ENCODE results near the gene TRAPPC3L. TPM values are rescaled to one million over a fixed set of nuclear protein-coding genes. Genes with fewer than 3 reads are reported as not detected.

Gene TRAPPC3L
- polyA plus RNA-seq, 3 donors = 0.20 to 0.50 (median 0.30) TPM

DNA sequence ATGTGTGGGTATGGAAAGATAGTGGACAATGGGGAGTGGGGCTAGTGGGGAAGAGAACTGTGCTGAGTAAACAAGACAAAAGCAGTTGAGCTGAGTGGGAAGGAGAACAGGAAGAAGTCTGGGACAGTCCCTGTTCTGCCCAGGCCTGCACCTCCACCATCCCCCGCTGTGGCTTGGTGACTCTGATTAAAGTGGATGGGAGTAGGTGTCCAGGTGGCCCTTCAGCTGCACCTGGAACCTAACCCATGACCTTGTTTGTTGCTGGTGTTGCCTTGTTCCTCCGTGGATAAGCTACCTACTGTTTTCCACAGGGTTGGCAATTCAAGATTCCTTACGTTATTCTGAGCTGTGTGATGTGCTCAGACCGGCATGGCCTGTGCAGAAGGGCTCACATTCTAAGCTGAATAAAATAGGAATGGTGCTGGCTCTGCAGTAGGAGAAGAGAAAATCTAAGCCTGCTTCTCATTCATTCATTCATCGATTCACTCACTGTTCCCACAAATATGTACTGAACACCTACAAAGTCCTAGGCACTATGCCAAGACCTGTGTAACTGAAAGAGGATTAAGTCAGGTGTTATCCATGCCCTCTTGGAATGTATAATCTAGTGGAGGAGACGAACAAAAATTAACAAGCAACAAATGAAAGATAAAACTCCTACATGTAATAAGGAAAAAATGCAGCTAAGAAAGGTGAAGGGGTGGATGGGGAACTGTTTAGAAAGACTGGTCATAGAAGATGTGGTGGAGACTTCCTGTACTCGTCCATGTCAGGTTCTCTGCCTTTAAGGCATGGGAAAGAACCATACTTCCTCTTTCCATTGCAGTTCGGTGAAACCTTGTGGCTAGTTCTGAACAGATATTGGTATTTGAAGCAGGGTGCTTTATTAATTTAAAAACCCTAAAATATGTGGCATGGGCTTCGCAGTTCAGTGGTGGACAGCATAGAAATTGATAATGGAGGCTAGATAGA, 94.4 kb downstream of the TRAPPC3L start:
- no peak for DNase-seq (ENCODE audit: extremely low read depth in 1 of 11, low read depth in 9 of 11, low spot score in 4 of 11)

- DNase-seq (ENCODE audit: extremely low read depth in 1 of 11, low read depth in 9 of 11, low spot score in 4 of 11) = no peak
Measured at GRCh38 chr6:116450185-116450710, 95.2 kb downstream of the TRAPPC3L start.

DNA sequence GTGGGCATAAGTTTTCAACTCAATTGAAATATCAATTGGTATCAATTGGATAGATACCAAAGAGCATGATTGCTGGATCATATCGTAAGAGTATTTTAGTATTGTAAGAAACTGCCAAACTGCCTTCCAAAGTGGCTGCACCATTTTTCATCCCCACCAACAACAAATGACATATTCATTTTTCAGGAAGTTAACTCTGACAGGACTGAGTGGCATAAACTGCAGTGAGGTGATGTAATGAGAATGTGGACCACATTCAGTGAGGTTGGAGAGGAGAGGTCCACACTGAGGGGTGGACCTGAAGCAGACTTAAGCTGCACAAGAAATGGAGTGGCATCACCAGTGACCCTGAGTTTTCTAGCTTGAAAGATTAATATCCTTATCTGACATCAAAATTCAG, 95.9 kb downstream of the TRAPPC3L start:
- DNase-seq (ENCODE audit: extremely low read depth in 1 of 11, low read depth in 9 of 11, low spot score in 4 of 11) = no peak

- DNase-seq (ENCODE audit: extremely low read depth in 1 of 11, low read depth in 9 of 11, low spot score in 4 of 11) = no peak
Measured at GRCh38 chr6:116447496-116448011, 97.9 kb downstream of the TRAPPC3L start.

- DNase-seq (ENCODE audit: extremely low read depth in 1 of 11, low read depth in 9 of 11, low spot score in 4 of 11) = no peak
Measured at GRCh38 chr6:116447052-116447451, 98.4 kb downstream of the TRAPPC3L start.

DNA sequence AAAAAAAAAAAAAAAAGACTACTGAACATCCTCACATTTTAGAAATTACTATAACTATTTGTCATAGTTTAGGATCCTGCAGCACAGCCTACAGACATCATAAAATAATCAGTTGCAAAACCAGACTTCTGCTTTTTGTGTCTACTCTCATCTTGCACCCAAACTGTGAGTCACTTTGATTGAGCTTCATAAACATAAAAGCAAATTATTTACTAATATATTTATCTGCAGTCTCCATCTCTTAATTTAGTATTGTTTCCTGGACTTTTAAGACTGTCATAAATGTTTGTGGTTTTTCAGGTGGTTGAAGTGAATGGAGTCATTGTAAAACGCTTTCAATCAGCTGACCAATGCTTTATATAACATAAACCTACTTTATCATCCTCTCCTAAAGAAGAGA, 99.1 kb downstream of the TRAPPC3L start:
- no peak for DNase-seq (ENCODE audit: extremely low read depth in 1 of 11, low read depth in 9 of 11, low spot score in 4 of 11)

- DNase-seq (ENCODE audit: extremely low read depth in 1 of 11, low read depth in 9 of 11, low spot score in 4 of 11) = no peak
Measured at GRCh38 chr6:116445102-116445501, 100.4 kb downstream of the TRAPPC3L start.

Other genes starting within 250 kb of the TRAPPC3L start
- 10 to 100 TPM; 38.7 to 42.5 (median 42.1) TPM for gene DSE, start 174.7 kb downstream of the TRAPPC3L start, polyA plus RNA-seq (ENCODE audit: insufficient read length in 3 of 3)
- gene CALHM6, start 84.3 kb downstream of the TRAPPC3L start, polyA plus RNA-seq (ENCODE audit: insufficient read length in 3 of 3) = 1 to 10 TPM; 4.9 to 6.6 (median 5.7) TPM
- gene CALHM5, start 34.0 kb downstream of the TRAPPC3L start, polyA plus RNA-seq (ENCODE audit: insufficient read length in 3 of 3) = 1 to 10 TPM; 2.3 to 3.4 (median 2.4) TPM
- under 1 TPM; 0.58 to 0.88 (median 0.85) TPM for gene CALHM4, start 8.1 kb upstream of the TRAPPC3L start, polyA plus RNA-seq (ENCODE audit: insufficient read length in 3 of 3)
- gene RWDD1, start 25.8 kb upstream of the TRAPPC3L start, polyA plus RNA-seq (ENCODE audit: insufficient read length in 3 of 3) = 10 to 100 TPM; 73.8 to 95.4 (median 73.9) TPM
- gene RSPH4A, start 70.8 kb upstream of the TRAPPC3L start, polyA plus RNA-seq (ENCODE audit: insufficient read length in 3 of 3) = 1 to 10 TPM; 2.6 to 3.0 (median 2.7) TPM
- gene ZUP1, start 123.1 kb upstream of the TRAPPC3L start, polyA plus RNA-seq (ENCODE audit: insufficient read length in 3 of 3) = 10 to 100 TPM; 12.7 to 14.9 (median 14.5) TPM
- 10 to 100 TPM; 16.1 to 20.6 (median 19.1) TPM for gene KPNA5, start 135.5 kb upstream of the TRAPPC3L start, polyA plus RNA-seq (ENCODE audit: insufficient read length in 3 of 3)
- 1 to 10 TPM; 4.9 to 8.2 (median 6.1) TPM for gene FAM162B, start 220.0 kb upstream of the TRAPPC3L start, polyA plus RNA-seq (ENCODE audit: insufficient read length in 3 of 3)